ENCODE data around the gene ESYT2. TPM values are rescaled to one million over a fixed set of nuclear protein-coding genes. Genes with fewer than 3 reads are reported as not detected.

The ESYT2 gene
- total and polyA plus RNA-seq, 9 of the 15 experiments (the other 6 are each of a cell fraction or from before 2014, with no cell fraction given), result 5.8 to 86.9 (median 64.7) TPM

GRCh38 chr7:158856883-158857668 is 27.8 kb upstream of the ESYT2 start (continued):
- no peak; the same call in 1 of the 2 replicates for TF ChIP-seq ZNF407 (IDR thresholded peaks at IDR 0.05; ENCODE audit: low read depth)
- TF ChIP-seq LEF1 (IDR thresholded peaks at IDR 0.05), result no peak
- TF ChIP-seq PPARD (CRISPR knock-in tag; IDR thresholded peaks at IDR 0.05), result no peak
- TF ChIP-seq C11orf30 (IDR thresholded peaks at IDR 0.05; ENCODE audit: low read depth), result no peak
- no peak for TF ChIP-seq CBX8 (IDR thresholded peaks at IDR 0.05; ENCODE audit: borderline replicate concordance, extremely low read depth, low read depth, low read length, poor library complexity, severe bottlenecking)
- TF ChIP-seq POLR2A (conservative IDR thresholded peaks at IDR 0.05), result no peak
- no peak for TF ChIP-seq MAFG (tag; conservative IDR thresholded peaks at IDR 0.05)
- no peak for TF ChIP-seq RBM14 (IDR thresholded peaks at IDR 0.05; ENCODE audit: borderline replicate concordance, insufficient read depth, low read depth, low read length)
- no peak for TF ChIP-seq SAFB (IDR thresholded peaks at IDR 0.05; ENCODE audit: borderline replicate concordance, low read depth, low read length)
- TF ChIP-seq MECOM (CRISPR knock-in tag; IDR thresholded peaks at IDR 0.05), result no peak
- TF ChIP-seq ZNF3 (CRISPR knock-in tag; IDR thresholded peaks at IDR 0.05), result no peak
- TF ChIP-seq SRSF3 (IDR thresholded peaks at IDR 0.05; ENCODE audit: insufficient read depth, low read length), result peak; percentile 77; the same call in 1 of the 2 replicates
- TF ChIP-seq GABPB2 (CRISPR knock-in tag; conservative IDR thresholded peaks at IDR 0.05), result no peak
- TF ChIP-seq RFX5 (IDR thresholded peaks at IDR 0.05; ENCODE audit: low read depth, low read length), result no peak
- no peak for TF ChIP-seq IRF9 (tag; IDR thresholded peaks at IDR 0.05)
- TF ChIP-seq SIRT6 (IDR thresholded peaks at IDR 0.05; ENCODE audit: low read depth, low read length), result no peak
- TF ChIP-seq ETV5 (CRISPR knock-in tag; IDR thresholded peaks at IDR 0.05; ENCODE audit: low read depth), result no peak
- no peak for TF ChIP-seq CBX2 (IDR thresholded peaks at IDR 0.05; ENCODE audit: insufficient read depth, low read length, poor library complexity, severe bottlenecking)
- no peak for TF ChIP-seq TEAD4 (IDR thresholded peaks at IDR 0.05; ENCODE audit: low read length)
- 0 out of 2 replicates have a peak, but pooled peaks have one; percentile 13 for TF ChIP-seq TEAD4 (CRISPR knock-in tag; IDR thresholded peaks at IDR 0.05; ENCODE audit: borderline replicate concordance)

Measured in K562 (cell line).